Neutrophil (primary cell): ENCODE measurements around the gene PROCA1.

ENCODE experiments used
- H3K27ac ChIP-seq: fragments of 200-600 bp; sonication (generic); 2 replicates; pipeline ENCODE4 v1.5.1; 2016; ENCODE audit warnings: mild to moderate bottlenecking, moderate library complexity
- H3K27me3 ChIP-seq: fragments of 200-600 bp; sonication (generic); 2 replicates; pipeline ENCODE4 v1.6.0; 2016; ENCODE audit warnings: mild to moderate bottlenecking
- H3K36me3 ChIP-seq: fragments of 200-600 bp; sonication (generic); 2 replicates; pipeline ENCODE4 v1.5.1; 2017
- H3K4me1 ChIP-seq, 2 experiments: fragments of 200-600 bp in 1 of 2; sonication (generic) in 1 of 2; 1 replicate in 1 of 2; 2 replicates in 1 of 2; pipeline versions ENCODE4 v1.5.1 to v1.6.1; 2013 to 2016; ENCODE audit warnings: low read depth in 1 of 2, low read length in 1 of 2, mild to moderate bottlenecking in 1 of 2, moderate library complexity in 1 of 2; ENCODE audit not compliant: control insufficient read depth in 1 of 2, insufficient read depth in 1 of 2
- H3K4me3 ChIP-seq, 2 experiments: fragments of 200-600 bp in 1 of 2; sonication (generic) in 1 of 2; 1 replicate in 1 of 2; 2 replicates in 1 of 2; pipeline ENCODE4 v1.5.1; 2013 to 2016; ENCODE audit warnings: low read depth in 1 of 2, low read length in 1 of 2, mild to moderate bottlenecking in 1 of 2, moderate library complexity in 1 of 2
- H3K9me3 ChIP-seq: fragments of 200-600 bp; sonication (generic); 2 replicates; pipeline ENCODE4 v1.5.1; 2016
- TF ChIP-seq, protein P1 (sequence below): fragments of 200-600 bp; sonication (generic); IDR thresholded peaks from 2 replicates; pipeline ENCODE4 v1.5.1; 2016; ENCODE audit warnings: antibody characterized with exemption

PROCA1 gene

DNA sequence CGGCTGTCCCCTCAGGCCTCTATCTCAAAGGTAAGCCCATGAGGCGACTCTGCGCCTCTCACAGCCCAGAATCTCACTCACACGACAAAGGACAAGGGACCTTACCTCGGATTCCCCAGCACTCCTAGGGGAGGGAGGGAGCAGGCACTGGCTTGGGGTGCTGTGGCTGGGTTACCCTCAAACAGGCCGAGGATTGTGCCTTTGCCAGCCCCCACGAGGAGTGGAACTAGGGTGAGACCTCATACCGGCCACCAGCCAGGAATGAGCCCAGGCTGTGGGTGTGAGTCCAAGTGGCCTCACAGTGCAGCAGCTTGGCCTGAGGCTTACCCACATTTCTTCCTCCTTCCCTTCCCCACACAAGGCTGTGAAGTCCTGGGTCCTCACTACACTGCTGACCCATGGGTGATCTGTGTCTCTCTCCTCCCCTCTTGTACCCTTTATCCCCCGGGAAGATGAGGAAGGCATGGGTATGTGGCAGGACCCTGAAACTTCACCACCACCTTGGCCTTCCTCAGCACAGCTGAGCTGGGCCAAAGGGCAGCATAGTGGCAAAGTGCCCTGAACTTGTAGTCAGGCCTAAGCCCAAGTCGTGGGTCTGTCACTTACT lies 5.9 kb downstream of the PROCA1 start:
- no peaks in the 10 kb centered on the region for H3K9me3 ChIP-seq
- H3K4me3 ChIP-seq = no peak overlapping the region
- no peak overlapping the region for H3K27ac ChIP-seq
- H3K4me1 ChIP-seq = peaks cover 5% of the 10 kb centered on the region in 2 experiments
- H3K27me3 ChIP-seq = no peaks in the 10 kb centered on the region
- TF ChIP-seq, protein P1, sequence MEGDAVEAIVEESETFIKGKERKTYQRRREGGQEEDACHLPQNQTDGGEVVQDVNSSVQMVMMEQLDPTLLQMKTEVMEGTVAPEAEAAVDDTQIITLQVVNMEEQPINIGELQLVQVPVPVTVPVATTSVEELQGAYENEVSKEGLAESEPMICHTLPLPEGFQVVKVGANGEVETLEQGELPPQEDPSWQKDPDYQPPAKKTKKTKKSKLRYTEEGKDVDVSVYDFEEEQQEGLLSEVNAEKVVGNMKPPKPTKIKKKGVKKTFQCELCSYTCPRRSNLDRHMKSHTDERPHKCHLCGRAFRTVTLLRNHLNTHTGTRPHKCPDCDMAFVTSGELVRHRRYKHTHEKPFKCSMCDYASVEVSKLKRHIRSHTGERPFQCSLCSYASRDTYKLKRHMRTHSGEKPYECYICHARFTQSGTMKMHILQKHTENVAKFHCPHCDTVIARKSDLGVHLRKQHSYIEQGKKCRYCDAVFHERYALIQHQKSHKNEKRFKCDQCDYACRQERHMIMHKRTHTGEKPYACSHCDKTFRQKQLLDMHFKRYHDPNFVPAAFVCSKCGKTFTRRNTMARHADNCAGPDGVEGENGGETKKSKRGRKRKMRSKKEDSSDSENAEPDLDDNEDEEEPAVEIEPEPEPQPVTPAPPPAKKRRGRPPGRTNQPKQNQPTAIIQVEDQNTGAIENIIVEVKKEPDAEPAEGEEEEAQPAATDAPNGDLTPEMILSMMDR = no peak
- H3K36me3 ChIP-seq = peaks cover 55% of the 10 kb centered on the region

DNA sequence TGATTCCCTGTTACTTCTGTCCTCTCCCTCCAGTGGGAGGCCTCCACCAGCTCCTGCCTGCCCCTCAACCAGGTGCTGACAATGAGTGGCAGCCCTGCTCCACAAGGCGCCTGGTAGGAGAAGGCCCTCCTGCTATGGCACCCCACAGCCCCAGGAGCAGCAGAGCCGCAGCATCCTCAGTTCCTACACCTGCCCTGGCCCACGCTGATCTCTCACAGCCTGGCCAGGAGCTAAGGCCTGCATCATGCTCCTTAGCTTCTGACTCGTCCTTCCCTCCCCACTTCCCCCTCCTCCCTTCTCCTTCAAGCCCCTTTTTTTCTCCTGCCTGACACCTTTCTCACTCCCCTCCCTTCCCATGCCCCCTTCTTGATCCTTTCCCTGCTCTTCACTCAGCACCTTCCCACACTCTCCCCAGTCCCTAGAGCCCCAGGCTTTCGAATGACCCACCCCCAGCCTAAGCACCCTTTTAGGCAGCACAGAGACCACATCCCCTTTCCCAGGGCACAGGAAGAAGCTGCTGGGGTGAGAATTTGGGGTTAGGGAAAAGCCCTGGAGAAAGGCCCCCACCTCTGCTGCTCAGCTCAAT lies 6.5 kb downstream of the PROCA1 start:
- no peaks in the 10 kb centered on the region for H3K27me3 ChIP-seq
- TF ChIP-seq, protein P1 = no peak
- no peaks in the 10 kb centered on the region for H3K4me1 ChIP-seq
- peaks cover 62% of the 10 kb centered on the region for H3K36me3 ChIP-seq
- H3K27ac ChIP-seq = no peak overlapping the region
- no peaks in the 10 kb centered on the region for H3K9me3 ChIP-seq
- no peak overlapping the region for H3K4me3 ChIP-seq

DNA sequence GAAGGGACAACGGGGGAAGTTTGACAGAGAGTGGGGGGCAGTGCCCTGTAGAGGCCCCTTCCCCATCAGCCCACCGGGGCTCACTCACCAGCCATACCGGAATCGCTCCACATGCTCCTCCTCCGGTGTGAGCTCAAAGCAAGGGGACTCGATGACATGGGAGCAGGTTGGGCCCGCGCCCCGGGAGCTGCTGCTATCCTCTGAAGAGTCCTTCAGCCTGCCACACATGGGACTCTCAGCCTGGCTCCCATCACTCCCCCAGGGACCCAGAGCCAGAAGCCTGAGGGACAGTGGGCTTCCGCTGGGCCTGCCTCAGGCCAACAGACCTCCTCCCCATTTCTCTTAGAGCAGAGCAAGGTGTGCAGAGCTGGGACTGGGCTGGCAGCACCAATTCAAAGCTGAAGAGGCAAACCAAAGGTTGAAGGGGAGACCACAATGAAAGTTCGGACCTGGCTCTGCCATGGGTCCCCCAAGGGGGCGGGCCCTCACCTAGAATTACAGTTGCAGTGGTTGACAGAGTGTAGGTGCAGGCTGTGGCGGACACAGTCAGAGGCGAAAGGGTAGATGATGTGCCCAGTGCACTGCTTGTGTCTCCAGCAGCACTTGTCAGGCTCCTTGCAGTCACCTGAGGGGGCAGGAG lies 7.3 kb downstream of the PROCA1 start:
- no peaks in the 10 kb centered on the region for H3K27me3 ChIP-seq
- H3K27ac ChIP-seq = no peak overlapping the region
- H3K4me3 ChIP-seq = no peak overlapping the region
- TF ChIP-seq, protein P1 = no peak
- H3K4me1 ChIP-seq = no peaks in the 10 kb centered on the region
- peaks cover 70% of the 10 kb centered on the region for H3K36me3 ChIP-seq
- no peaks in the 10 kb centered on the region for H3K9me3 ChIP-seq

DNA sequence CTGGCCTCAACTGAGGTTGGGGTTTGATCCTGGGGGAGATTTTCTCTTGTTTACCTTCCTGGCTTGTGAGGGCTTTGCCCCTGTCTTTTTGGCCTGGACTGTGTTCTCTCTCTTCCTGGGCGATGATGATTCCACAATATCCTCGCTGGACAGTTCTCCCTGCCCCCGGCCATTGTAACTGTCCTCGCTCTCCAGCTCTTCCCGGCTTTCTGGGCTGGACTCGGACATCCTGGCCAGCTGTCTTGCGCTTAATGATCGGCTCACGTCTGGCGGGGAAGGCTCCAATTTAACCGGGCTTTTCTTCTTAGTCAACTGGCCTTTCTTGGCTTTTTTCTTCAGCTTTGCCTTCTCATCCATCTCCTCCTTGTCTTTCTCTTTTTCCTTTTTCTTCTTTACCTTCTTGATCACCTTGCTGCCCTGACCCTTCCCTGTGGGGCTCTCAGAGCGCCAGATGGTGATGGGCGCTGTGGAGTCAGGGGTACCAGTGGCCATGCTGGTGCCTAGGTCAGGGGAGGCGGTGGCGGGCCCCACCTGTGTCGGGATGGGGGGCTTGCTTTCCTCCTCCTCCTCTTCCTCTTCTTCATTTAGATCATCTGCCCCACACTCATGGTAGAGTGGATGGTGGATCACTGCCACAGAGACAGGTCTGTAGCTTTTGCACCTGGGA lies 8.0 kb downstream of the PROCA1 start:
- Histone ChIP-seq H3K4me1 (no peaks in the 10 kb centered on the region), H3K27ac (no peak overlapping the region), H3K4me3 (no peak overlapping the region), H3K27me3 (no peaks in the 10 kb centered on the region), H3K9me3 (no peaks in the 10 kb centered on the region), H3K36me3 (peaks cover 77% of the 10 kb centered on the region)
- TF ChIP-seq, protein P1 = no peak

DNA sequence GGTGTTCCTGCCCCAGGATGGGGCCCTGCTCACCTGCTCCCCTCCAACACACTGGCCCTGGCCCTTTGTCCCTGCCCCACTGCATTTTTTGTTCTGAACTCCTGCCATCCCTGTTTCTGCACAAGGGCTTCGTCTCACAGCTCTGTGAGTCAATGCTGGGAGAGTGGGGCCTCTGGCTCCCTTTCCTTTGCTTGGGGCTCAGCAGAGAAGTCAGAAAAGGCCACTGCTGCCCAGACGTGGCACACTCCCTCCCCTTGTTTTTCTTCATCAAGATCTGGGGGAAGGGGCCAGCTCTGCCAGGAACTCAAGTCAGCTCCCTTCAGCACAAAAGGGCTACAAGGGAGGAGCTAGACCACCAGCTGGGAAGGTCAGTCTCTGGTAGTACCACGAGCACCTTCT lies 8.9 kb downstream of the PROCA1 start:
- TF ChIP-seq, protein P1 = no peak
- no peaks in the 10 kb centered on the region for H3K4me1 ChIP-seq
- peaks cover 86% of the 10 kb centered on the region for H3K36me3 ChIP-seq
- H3K9me3 ChIP-seq = no peaks in the 10 kb centered on the region
- H3K4me3 ChIP-seq = no peak overlapping the region
- no peak overlapping the region for H3K27ac ChIP-seq
- H3K27me3 ChIP-seq = no peaks in the 10 kb centered on the region
